NCI-H2081 treated with DMSO at 0.1 percent for 48 hours (cell line): ENCODE data around the gene KNCN.

Experiments
- DNase-seq: peaks from one replicate; lab custom pipeline; 2025; lab: John Stamatoyannopoulos, UW

KNCN gene

DNA sequence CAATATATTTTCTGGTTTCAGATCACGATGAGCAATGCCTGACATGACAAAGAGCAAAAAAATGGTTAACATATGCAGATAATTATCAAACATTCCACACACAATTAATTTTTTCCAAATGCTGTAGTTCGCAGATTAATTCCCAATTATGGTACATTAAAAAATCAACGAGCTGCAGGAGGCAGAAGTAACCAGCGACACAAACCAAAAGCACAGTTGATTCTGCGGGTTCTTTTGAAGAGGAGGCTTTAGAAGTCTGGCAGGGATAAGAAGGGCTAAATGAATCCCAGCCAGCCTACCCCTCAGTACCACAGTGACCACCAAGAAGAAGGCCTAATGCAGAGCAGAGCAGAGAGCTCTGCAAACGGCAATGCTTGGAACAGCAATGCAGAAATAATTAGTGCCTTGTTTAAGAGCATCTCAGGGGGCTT is 17.0 kb upstream of the KNCN start:
- DNase-seq: no peak

DNA sequence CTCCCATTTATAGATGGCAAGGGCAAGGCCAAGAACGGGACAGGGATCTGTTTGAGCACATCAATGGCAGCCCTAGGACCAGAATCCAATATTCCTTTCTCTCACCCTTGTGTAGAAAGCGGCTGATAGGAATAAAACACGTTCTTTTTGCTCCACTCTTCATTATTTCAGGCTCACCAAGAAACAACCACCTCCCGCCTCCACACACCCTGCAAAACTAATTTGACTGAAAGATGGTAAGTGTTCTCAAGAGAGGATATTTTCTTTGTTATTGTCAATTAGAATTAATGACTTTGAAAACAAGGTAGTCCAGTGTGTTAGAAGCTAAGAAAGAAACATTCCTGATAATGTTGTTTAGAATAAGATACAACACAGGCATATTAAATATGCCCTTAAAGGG is 11.9 kb upstream of the KNCN start:
- no peak for DNase-seq

DNA sequence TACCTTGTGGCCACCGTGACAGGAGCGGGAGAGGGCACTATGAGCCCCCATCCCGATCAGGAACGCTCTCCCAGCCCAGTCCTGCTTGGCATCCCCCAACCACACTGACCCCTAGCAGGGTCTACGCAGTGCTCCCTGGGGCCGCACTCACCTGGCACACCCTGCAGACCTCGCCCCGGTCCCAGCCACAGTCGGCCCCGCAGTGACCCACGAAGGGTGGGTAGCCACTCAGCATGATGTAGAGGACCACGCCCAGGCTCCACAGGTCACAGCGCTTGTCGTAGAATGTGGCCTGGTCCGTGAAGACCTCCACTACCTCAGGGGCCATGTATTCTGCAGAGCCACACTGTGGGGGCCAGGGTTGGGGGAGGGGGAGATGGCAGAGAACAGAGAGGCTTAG is 11.1 kb upstream of the KNCN start:
- no peak for DNase-seq

DNA sequence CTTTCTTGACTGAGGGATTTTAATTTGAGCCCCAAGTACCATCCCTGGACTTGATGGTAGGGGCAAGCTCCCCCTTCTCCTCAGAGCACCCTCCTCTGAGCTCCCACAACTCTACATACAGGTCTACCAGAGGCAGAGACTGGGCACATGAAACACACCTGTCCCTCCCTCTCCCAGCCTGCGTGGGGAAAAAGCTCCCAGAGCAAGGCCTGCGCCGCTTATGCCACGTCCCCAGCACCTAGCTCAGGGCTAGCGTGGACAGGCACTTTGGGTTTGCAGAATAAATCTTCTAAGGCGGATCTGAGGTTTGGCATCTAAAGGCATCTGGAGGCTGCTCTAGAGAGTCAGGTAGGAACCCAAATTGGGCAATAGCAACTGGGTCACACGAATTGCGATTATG is 7.5 kb upstream of the KNCN start:
- DNase-seq: no peak

DNA sequence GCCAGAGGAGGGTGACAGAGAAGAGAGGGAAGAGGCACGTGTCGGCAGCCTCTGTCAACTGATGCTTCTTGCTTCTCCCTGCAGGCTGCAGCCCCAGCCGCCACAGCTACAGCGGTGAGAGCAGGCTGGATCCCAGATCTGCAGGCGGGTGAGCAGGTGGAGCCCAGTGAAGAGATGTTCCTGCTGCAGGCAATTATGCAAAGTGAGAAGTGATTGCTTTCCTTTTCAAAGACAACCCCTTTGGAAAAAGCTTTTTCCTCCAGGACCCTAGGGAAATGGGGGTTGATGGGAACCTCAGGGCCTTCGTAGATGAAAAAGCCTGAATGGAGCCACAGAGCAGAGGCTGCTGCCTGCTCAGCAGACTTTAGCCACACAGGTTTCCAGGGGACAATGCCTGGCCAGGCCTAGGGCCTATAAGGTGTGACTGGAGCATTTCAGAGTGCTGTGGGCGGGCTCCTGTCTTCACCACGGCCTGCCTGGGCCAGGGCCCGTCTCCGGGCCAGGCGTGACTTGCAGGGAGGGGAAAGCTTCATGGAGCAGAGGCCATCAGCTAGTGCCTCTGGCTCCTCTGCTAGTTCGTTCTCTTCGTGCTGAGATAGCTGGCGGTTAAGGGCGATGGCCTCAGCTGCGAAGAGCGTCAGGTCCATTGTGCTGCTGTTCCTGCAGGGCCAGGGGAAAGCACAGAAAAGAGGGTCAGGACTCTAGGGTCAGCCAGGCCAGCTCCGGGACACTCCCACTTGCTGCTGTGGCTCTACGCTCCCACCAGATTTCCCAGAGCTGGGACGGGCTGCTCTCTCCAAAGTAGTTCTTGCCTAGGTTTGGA is 6.9 kb upstream of the KNCN start:
- no peak for DNase-seq

DNA sequence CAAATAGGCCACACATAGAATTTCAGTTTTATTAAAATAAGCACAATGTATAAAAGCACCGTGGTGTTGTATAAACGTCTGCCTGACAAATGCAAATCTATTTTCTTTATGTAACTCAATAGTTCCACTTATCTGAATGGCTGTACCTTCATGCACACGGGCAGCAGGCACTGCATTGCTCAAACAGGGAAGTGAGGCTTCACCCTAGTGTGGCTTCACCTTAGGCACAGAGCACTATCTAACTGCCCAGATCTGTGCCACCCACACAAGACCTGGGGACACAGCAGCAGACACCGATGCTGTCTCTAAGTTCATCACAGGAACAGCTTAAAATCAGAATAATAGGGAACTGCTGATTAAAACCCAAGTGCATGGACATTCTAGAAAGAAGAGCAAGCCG is 6.0 kb upstream of the KNCN start:
- DNase-seq: no peak

DNA sequence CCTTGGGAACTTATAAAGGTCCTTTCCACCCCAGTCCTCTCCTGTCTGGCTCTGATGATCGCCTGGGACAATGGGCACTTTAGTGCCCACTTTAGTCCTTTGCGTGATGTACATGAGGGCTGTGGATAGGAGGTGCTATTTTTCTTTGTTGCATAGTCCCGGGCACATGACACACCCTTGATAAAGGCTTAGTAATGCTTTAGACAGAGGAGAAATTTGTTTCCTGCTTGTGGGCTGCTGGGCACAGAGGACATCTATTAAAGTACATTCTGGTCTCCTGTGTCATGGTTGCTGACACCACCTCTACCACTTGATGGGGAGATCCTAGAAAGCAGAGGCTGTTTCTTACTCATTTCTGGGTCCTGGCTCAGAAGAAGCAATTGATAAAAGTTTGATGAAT is 5.4 kb upstream of the KNCN start:
- DNase-seq: no peak

DNA sequence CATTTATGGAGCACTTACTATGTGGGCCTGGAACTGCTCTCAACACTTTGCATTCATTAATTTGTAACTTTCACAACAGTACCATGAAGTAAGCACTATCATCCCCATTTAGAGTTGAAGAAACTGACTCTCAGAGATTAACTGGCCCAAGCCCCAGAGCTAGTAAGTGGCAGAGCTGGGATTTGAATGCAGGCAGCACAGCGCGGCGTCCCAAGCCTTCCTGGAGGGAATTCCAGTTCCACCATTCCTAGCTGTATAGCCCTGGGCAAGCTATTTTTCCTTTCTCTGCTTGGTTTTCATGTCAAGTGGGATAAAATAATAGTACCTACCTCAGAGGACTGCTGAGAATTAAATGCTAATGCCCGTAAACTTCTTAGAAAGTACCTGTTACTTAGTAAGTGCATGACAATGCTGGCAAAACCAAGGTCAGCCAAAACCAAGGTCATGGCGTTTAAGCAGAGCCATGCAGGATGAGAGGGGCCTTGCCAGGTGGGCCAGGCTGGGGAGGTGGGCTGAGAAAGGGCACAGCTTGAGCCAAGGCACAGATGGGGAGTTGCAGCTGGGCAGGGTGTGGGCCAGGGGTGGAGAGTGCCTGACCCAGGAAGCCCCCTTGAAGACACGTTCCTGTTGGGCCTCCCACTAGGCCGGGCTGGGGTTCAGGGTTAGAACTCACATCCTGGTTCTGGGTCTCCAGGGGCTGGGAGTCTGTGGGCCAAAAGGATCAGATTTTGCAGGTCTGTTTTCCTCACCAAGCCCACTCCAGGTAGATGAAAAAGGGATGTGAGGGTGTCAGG is 4.6 kb upstream of the KNCN start:
- DNase-seq: no peak

DNA sequence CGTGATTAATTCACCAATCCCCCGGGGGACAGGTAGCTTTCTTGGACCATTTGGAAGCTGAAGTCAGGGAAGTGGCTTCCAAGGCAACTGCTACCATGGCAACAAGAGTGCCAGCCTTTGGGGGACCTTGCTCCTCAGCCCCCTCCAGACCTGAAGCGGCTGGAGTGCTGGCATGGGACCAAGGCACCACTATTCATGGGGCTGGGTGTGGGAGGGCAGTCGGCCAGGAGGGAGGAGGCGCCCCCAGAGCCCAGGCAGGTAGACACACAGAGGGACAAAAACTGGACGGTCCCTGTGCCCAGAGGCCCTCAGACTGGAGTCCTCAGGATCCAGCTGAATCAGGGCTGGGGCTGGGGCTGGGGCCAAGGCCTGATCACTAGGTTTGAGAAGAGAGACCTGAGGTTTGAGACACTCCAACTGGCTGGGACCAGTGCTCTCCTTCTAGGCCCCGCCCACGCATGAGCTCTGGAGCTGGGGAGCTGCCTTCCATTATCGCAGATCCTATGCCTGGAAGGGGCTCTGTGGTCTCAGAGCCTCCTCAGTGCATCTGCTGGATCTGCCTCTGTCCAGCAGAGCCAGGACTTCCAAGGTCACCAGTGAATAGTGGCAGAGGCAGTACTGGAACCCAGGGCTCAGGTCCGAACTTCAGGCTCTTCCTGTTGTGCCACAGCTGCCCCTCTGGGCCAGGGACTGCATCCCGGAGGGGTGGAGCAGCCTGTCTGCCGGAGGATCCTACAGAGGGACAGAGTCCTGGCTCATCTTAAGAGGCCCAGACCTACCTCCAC is 3.3 kb upstream of the KNCN start:
- DNase-seq: no peak

DNA sequence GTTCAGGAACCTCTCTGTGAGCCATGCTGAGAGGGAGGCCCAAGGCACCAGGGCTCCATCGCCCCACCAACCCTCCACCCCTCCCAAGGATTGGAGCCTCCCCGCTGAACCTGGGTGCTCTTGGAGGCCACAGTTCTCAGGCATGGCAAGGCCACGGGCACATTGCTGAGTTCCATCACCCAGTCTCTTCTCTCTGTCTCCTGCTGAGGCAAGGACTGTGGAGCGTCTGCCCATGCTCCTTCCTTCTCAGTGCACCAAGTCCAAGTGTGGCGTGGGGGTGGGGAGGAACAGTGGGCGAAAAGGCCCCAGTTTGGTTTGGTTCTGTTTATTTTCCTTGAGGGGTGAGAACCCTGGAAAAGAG is 2.8 kb upstream of the KNCN start:
- DNase-seq: no peak

DNA sequence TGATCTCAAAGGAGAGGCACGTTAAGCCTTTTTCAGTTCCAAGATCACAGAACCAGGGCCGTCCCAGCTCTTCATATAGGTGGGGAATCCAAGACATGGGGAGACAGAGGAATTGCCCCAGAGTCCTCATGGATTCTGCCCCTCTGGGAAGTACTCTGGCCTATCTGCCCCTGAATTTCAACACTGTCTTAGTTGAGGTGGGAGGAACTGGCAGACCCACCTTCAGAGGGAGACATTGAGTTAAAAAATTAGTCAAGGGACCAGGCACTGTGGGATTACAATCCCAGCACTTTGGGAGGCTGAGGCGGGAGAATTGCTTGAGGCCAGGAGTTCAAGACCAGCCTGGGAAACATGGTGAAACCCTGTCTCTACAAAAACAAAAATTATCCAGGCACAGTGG is 2.1 kb upstream of the KNCN start:
- DNase-seq: no peak

DNA sequence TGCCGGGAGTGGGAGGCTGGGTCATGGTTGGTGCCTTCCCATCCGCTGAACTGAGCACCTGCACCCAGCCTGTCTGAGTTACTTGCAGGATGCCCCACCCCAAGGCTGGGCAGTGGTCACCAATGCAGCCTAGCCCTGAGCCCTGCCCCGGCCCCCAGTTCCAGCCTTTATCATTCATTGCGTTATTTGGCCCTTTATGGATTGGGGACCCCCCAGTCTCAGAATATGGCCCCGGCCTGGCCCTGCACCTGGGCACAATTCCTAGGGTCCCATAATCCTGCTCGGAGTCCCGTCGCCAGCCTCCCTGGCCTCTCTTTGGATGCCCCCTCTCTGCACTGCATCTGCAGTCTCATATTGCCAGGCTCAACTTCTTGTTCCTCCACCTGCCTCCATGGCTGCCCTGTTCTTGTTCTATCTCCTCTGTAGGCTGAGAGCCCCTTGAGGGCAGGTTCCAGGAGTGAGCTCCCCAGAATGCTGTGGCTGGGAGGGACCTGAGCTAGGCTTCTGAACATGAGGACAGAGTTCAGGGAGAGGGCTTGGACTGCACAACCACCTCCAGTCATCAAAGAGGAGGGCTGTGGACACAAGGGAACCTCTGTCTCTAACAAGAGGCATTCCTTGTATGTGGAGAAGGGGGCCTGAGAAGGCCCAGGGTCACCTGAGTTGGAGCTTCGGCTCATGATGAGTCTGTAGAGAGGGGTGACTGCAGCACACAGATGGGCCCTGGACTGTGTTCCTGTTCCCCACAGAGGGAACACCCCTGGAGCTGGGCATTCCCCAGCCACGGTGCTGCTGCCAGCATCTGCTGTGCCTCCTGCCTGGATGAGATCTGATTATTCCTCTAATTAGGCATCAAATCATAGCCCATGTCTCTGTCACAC is 1.1 kb upstream of the KNCN start:
- DNase-seq: no peak

DNA sequence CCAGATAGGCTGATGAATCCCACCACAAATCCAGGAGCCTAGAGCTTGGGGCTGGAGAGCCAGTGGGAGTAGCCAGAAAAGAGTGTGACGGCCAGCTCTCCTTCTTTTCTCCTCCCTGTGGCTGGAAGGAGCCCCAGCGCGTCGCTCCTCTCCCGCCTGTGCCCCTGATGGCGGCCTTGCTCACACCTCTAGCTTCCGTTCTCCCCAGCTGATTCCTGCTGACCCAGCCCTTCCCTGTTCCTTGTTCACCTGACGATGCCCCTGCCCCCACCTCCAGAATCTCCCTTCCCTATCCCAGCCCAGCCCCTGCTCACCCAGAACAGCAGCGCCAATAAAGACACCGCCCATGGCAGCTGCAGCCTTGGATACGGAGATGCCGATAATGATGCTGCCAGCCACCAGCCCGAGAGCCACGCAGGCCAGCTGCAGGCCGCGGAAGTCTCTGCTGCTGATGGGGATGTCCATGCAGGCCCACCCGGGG is 656 bp downstream of the KNCN start:
- DNase-seq: no peak

DNA sequence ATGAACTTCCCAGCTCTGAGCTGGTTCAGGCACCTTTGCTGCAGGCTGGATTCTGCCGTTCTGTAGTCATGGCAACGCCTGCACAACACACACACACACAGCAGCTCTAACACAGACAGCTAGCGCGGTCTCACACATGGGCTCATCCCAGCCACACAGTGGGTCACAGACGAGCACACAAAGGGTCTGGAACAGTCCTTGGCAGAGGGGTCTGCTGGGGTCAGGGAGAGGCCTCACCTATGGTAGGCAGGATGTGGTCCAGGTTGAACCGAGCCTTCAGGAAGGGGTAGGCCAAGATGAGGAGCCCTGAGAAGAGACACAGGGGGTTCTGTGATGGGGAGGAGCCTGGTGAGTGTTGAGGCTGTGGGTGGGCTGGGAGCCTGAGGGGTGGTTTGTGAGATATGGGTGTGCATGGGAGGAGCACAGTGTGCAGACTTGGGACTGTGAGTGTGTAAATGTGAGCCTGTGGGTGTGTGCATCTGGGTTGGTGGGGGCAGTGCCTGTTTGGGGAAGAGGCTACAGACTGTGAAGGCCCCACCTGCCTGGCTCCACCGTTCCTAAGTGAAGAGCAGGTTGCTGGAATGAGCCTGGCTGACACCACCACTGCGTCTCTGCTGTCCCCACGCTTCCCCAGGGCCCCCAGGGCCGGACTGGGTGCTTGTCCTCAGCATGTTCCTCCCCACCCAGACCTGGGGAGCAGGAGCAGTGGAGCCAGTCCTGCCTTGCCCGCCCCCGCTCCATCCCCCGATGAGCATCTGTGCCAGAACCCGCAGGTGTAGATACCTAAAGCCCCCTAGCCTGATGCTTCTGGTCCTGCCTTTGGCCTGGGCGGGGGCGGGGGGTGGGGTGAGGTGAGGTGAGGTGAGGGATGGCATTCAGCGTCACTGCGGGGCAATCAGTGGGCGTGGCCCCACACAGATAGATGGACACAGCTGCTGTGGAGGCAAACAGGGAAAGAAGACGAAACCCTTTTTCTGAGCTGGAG is 1.5 kb downstream of the KNCN start:
- no peak for DNase-seq

DNA sequence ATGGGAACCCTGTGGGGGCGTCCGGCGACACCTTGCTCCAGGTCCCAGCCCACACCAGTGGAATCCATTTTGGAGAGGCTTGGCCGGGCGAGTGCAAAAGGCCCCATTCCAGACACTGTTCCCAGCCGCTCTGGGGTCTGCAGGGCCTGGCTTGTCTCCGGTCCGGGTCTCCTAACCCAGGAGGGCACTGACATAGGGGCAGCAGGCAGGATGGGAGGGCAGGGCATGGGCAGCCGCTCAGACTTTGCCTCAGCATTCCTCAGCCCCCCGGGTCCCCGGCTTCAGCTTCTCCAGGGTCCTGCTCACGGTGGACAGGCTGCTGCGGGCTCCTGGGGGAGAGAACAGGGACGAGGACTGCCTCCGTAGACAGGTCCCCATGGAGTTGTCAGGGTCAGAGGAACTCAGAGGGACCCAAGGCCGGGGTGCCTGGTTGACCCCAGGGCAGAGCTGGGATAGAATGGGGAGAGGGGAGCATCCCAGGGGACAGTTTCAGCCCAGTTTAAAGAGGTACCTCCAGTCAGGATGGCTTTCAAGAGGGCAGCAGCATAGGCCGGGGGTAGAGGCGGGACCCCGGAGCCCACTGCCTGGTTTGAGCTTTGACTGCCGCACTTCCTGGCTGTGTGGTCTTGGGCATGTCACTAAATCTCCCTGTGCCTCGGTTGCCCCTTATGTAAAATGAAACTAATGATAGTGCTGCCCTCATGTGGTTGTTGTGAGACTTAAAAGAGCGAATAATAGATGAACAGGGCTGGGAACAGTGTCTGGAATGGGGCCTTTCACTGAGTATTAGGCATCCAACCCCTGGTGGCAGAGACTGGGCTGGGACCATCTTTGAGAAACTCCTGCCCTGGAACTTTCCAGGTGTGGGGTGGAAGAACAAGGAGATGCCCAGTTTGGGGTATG is 3.7 kb downstream of the KNCN start:
- DNase-seq: no peak

DNA sequence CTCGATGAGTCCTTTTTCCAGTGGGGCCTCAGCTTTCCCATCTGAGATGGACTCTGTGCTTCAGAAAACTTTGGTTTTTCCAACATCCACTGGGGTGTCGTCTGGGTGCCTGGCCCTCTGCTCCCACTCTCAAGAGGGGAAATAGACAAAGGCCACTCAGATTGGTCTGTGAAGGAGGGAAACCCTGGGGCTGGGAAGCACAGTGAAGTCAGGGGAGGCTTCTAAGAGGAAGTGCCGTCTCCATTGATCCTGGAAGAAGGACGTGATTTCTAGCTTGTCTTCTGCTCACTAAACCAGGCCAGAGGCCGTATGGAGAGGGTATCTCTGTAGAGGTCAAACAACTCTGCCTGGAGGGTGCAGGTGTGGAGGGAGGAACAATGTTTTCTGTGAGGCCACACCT is 5.2 kb downstream of the KNCN start:
- no peak for DNase-seq

DNA sequence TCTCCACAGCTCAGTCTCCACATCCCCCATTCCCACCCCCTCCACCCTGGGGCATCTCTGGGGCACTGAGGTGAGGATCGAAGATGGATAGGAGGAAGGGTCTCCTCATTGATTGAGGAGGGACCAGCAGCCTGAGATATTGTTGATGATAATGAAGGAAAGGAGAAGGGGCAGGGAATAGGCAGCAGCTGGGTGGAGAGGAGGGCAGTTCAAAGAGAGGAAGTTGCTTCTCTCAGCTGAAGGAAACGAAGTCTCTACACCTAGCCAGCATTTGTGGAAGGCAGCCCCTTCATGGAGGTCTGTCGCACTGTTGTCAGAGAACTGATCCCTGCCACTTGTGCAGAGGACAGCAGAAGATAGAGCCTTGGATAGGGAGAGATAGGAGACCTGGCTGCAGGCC is 5.7 kb downstream of the KNCN start:
- no peak for DNase-seq

DNA sequence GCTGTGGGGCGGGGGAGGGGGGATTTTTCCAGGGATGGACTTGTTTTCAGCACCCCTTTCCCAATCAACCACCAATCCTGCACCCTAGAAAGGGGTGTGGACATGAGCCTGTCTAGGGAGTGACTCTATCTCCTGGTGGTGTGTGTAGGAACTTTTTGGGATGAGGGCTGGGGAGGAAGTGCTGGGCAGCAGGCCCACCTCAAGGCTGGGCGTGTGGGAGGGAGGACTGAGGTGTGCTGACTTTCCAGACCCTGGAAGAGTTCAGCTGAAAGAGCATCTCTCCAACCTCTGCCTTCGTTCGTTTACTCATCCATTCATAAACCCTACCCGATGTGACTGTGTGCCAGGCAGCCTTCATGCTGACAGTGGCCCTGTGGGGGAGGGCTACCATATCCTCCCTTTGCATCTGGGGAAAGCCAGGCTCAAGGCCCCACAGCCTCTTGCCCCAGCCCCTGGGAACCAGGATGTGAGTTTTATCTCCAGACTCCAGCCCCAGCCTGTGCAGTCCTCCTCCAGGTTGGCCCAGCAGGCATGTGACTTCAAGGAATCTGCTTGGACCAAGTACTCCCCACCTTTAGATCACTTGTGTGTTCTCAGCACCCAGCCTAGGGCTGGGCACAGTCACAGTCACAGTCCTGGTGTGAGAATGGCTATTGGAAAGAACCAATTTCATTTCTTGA is 6.7 kb downstream of the KNCN start:
- no peak for DNase-seq
